Liver (tissue), 9 donors: ENCODE data around the gene KCNS3. TPM values are rescaled to one million over a fixed set of nuclear protein-coding genes. Genes with fewer than 3 reads are reported as not detected.

Experiments used
- DNase-seq: peaks from one replicate; pipeline ENCODE4 v3.0.0-alpha.2; 2017; ENCODE audit warnings: low spot score
- H3K27ac ChIP-seq, 2 donors: one replicate each; pipeline ENCODE4 v1.7.0; 2013; ENCODE audit warnings: inconsistent platforms in 2 of 2, low read length in 2 of 2, control low read depth in 1 of 2, low read depth in 1 of 2, mild to moderate bottlenecking in 1 of 2
- H3K27me3 ChIP-seq, 4 donors: one replicate each; pipeline versions ENCODE4 v1.6.1 to v1.7.0; 2013; ENCODE audit warnings: low read length in 3 of 4, inconsistent platforms in 1 of 4, mild to moderate bottlenecking in 1 of 4, moderate library complexity in 1 of 4; ENCODE audit not compliant: control insufficient read depth in 4 of 4, insufficient read depth in 4 of 4
- H3K36me3 ChIP-seq, 4 donors: one replicate each; pipeline versions ENCODE4 v1.6.1 to v1.7.0; 2013; ENCODE audit warnings: low read length in 3 of 4, mild to moderate bottlenecking in 3 of 4, low read depth in 1 of 4, moderate library complexity in 1 of 4; ENCODE audit not compliant: control insufficient read depth in 4 of 4, insufficient read depth in 3 of 4
- H3K4me1 ChIP-seq, 4 donors: one replicate each; pipeline versions ENCODE4 v1.6.1 to v1.7.0; 2013; ENCODE audit warnings: low read length in 3 of 4, mild to moderate bottlenecking in 3 of 4, moderate library complexity in 1 of 4; ENCODE audit not compliant: control insufficient read depth in 4 of 4, insufficient read depth in 4 of 4
- H3K4me3 ChIP-seq, 3 donors: one replicate each; pipeline versions ENCODE4 v1.6.1 to v1.7.0; 2013; ENCODE audit warnings: low read length in 3 of 3, control low read depth in 1 of 3, low read depth in 1 of 3, mild to moderate bottlenecking in 1 of 3
- H3K9ac ChIP-seq, 2 donors: one replicate each; pipeline ENCODE4 v1.7.0; 2013; ENCODE audit warnings: low read length in 2 of 2, mild to moderate bottlenecking in 2 of 2, moderate library complexity in 2 of 2, control low read depth in 1 of 2, low read depth in 1 of 2
- H3K9me3 ChIP-seq, 4 donors: one replicate each; pipeline versions ENCODE4 v1.6.1 to v1.7.0; 2013; ENCODE audit warnings: low read length in 3 of 4; ENCODE audit not compliant: control insufficient read depth in 4 of 4
- ATF3 ChIP-seq: IDR thresholded peaks from 2 replicates; pipeline ENCODE4 v1.6.1; 2016; ENCODE audit warnings: antibody characterized with exemption
- EGR1 ChIP-seq, 2 donors: IDR thresholded peaks; 2 replicates each; pipeline ENCODE4 v1.6.1; 2016 to 2018; ENCODE audit warnings: antibody characterized with exemption in 2 of 2, low read depth in 2 of 2
- FOXA2 ChIP-seq: IDR thresholded peaks from 2 replicates; pipeline ENCODE4 v1.6.1; 2016; ENCODE audit warnings: antibody characterized with exemption
- GABPA ChIP-seq, 2 donors: IDR thresholded peaks in 1 of 2; conservative IDR thresholded peaks in 1 of 2; 2 replicates each; pipeline ENCODE4 v1.6.1; 2016; ENCODE audit warnings: antibody characterized with exemption in 2 of 2, mild to moderate bottlenecking in 1 of 2, moderate library complexity in 1 of 2
- JUND ChIP-seq, 2 donors: IDR thresholded peaks; 2 replicates each; pipeline ENCODE4 v1.6.1; 2016; ENCODE audit warnings: antibody characterized with exemption in 2 of 2
- NR2F2 ChIP-seq: IDR thresholded peaks from 2 replicates; pipeline ENCODE4 v1.6.1; 2016; ENCODE audit warnings: antibody characterized with exemption
- REST ChIP-seq: IDR thresholded peaks from 2 replicates; pipeline ENCODE4 v1.6.1; 2016; ENCODE audit warnings: antibody characterized with exemption, mild to moderate bottlenecking
- RXRA ChIP-seq, 2 donors: IDR thresholded peaks; 2 replicates each; pipeline ENCODE4 v1.6.1; 2017 to 2018; ENCODE audit warnings: antibody characterized with exemption in 2 of 2, mild to moderate bottlenecking in 1 of 2
- SP1 ChIP-seq: IDR thresholded peaks from 2 replicates; pipeline ENCODE4 v1.6.1; 2018; ENCODE audit warnings: antibody characterized with exemption, mild to moderate bottlenecking
- TAF1 ChIP-seq: conservative IDR thresholded peaks from 2 replicates; pipeline ENCODE4 v1.6.1; 2016; ENCODE audit warnings: antibody characterized with exemption, mild to moderate bottlenecking
- WGBS: extraction: QIAGEN DNeasy Blood & Tissue Kit; methylation state at CpG from one replicate; pipeline ENCODE4 v1.1.7; 2013; 5-methylcytosine and 5-hydroxymethylcytosine counted together
- polyA plus RNA-seq, 2 donors: library from polyadenylated mRNA; stranded (reverse) in 1 of 2; unstranded in 1 of 2; fragments of 200-250 nt in 1 of 2; fragments of >200 nt in 1 of 2; fragmentation: Nextera tagmentation in 1 of 2; extraction: Ambion mirVana in 1 of 2; gene quantifications; one replicate each; pipeline versions ENCODE4 v1.2.1 to v1.2.3, GENCODE V29; 2013 to 2015
- total RNA-seq, 2 donors: library from RNA; depleted of rRNA; stranded (reverse); fragments of >200 nt; gene quantifications; one replicate each; pipeline ENCODE4 v1.2.3, GENCODE V29; 2014
- donor health status: healthy.
- donor health status: healthy.
- donor health status: healthy.
- donor health status: healthy.
- donor health status: healthy.

The KCNS3 gene
- total and polyA plus RNA-seq, 4 donors = 0.56 to 2.8 (median 1.7) TPM

GRCh38 chr2:17901246-17901645, 22.8 kb downstream of the KCNS3 start:
- H3K27me3 ChIP-seq = no peaks in the 10 kb centered on the region
- no peak for DNase-seq
- no peaks in the 10 kb centered on the region for H3K4me1 ChIP-seq
- H3K9ac ChIP-seq = no peak overlapping the region
- H3K4me3 ChIP-seq = no peak overlapping the region
- 49% methylated on average over 5 of the region's 5 CpGs for WGBS
- H3K36me3 ChIP-seq = no peaks in the 10 kb centered on the region
- H3K27ac ChIP-seq = no peak overlapping the region
- no peak for TF ChIP-seq ATF3
- TF ChIP-seq FOXA2 = no peak
- TF ChIP-seq REST = no peak
- TF ChIP-seq JUND (IDR thresholded peaks at IDR 0.05) = no peak
- no peak for TF ChIP-seq EGR1 (IDR thresholded peaks at IDR 0.05; ENCODE audit: low read depth in 2 of 2)
- no peak for TF ChIP-seq TAF1
- TF ChIP-seq GABPA (IDR thresholded peaks at IDR 0.05 in 1 of 2, conservative IDR thresholded peaks at IDR 0.05 in 1 of 2) = no peak
- no peaks in the 10 kb centered on the region for H3K9me3 ChIP-seq

GRCh38 chr2:17910980-17911379, 32.5 kb downstream of the KCNS3 start:
- Histone ChIP-seq H3K4me1 (peaks cover 0 to 7% (median 2%) of the 10 kb centered on the region in 4 donors), H3K9me3 (no peaks in the 10 kb centered on the region), H3K9ac (no peak overlapping the region), H3K27ac (no peak overlapping the region), H3K4me3 (no peak overlapping the region), H3K36me3 (no peaks in the 10 kb centered on the region), H3K27me3 (peaks cover 0 to 3% (median 0%) of the 10 kb centered on the region in 4 donors)
- 66% methylated on average over 5 of the region's 5 CpGs for WGBS
- no peak for TF ChIP-seq FOXA2
- TF ChIP-seq SP1 = no peak
- no peak for TF ChIP-seq JUND (IDR thresholded peaks at IDR 0.05)
- TF ChIP-seq RXRA (IDR thresholded peaks at IDR 0.05) = no peak
- no peak for DNase-seq

GRCh38 chr2:17911491-17912260, 33.2 kb downstream of the KCNS3 start:
- H3K27me3 ChIP-seq = peaks cover 0 to 3% (median 0%) of the 10 kb centered on the region in 4 donors
- no peak for DNase-seq
- H3K4me1 ChIP-seq = peaks cover 0 to 13% (median 9%) of the 10 kb centered on the region in 4 donors
- no peak for TF ChIP-seq FOXA2
- TF ChIP-seq RXRA (IDR thresholded peaks at IDR 0.05) = no peak
- TF ChIP-seq REST = no peak
- no peak for TF ChIP-seq NR2F2
- H3K9me3 ChIP-seq = no peaks in the 10 kb centered on the region
- H3K27ac ChIP-seq = no peak overlapping the region
- H3K36me3 ChIP-seq = no peaks in the 10 kb centered on the region
- H3K9ac ChIP-seq = no peak overlapping the region
- no peak overlapping the region for H3K4me3 ChIP-seq
- WGBS = 71% methylated on average over 5 of the region's 5 CpGs
